Loucy (cell line): ENCODE measurements around the gene SMIM29.

Source experiments
- CTCF ChIP-seq: fragments of 200-600 bp; sonication (generic); conservative IDR thresholded peaks from 2 replicates; pipeline ENCODE4 v1.5.1; 2014; ENCODE audit warnings: mild to moderate bottlenecking, antibody characterized with exemption, low read length
- EZH2phosphoT487 ChIP-seq: fragments of 200-600 bp; IDR thresholded peaks from 2 replicates; pipeline ENCODE4 v1.6.1; 2018; ENCODE audit warnings: antibody characterized with exemption, mild to moderate bottlenecking, moderate library complexity, borderline replicate concordance

GRCh38 chr6:34229877-34230276 lies 18.9 kb downstream of the SMIM29 start:
- TF ChIP-seq CTCF, result no peak
- no peak for TF ChIP-seq EZH2phosphoT487
